Measurements from ENCODE around the gene GRB10.

DNA sequence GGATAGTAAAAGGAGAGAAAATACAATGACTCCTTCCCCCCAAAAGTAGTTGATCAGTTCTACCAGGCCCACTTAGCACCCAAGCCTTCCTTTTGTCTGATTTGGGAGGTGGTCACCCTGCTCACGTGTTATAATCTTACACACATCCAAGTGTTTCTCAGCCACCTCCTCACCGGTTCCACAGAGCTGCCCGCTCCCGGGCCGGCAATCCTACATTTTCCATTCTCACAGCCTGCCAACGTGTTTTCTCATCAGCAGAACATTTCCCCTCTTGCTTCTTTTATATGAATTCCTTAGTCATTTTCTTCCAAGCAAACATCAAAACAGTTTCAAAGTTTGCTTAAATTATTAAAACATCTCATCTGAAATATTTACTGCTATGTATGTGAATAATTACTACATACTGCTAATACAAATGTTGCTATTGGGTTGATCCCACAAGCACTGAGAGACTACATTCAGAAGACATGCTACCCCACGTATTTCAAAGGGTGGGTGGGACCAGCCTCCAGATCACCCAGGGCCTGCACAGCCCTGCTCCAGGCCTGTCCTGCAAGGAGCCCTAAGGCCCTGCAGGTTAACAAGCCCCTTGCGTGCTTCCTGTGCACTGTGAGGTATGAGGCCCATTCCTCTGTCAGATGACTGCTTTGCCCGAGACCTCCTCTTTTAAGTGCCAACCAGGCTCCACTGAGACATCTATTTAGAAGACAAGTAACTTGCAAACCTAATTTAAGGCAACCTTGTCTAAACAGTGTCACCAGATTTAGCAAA lies 75.3 kb downstream of the GRB10 start:
- TF ChIP-seq POLR2A (IDR thresholded peaks at IDR 0.05) (no peak), EP300 (IDR thresholded peaks at IDR 0.05) (no peak)

Data from ovary (tissue), 1 donor.